ENCODE results near the gene MAPK13. TPM values are rescaled to one million over a fixed set of nuclear protein-coding genes. Genes with fewer than 3 reads are reported as not detected.

The MAPK13 gene
- total RNA-seq, 1 donor from 2014 or later: 70.6 TPM

GRCh38 chr6:36142971-36143838 lies 12.9 kb downstream of the MAPK13 start:
- peaks cover 11% of the 10 kb centered on the region for H3K36me3 ChIP-seq (ENCODE audit: control insufficient read depth, insufficient read depth, low read length)
- H3K4me3 ChIP-seq (ENCODE audit: low read depth, low read length): no peak overlapping the region
- DNase-seq (ENCODE audit: low read depth): no peak
- H3K27me3 ChIP-seq (ENCODE audit: control insufficient read depth, insufficient read depth, low read length): no peaks in the 10 kb centered on the region
- TF ChIP-seq, protein P1, sequence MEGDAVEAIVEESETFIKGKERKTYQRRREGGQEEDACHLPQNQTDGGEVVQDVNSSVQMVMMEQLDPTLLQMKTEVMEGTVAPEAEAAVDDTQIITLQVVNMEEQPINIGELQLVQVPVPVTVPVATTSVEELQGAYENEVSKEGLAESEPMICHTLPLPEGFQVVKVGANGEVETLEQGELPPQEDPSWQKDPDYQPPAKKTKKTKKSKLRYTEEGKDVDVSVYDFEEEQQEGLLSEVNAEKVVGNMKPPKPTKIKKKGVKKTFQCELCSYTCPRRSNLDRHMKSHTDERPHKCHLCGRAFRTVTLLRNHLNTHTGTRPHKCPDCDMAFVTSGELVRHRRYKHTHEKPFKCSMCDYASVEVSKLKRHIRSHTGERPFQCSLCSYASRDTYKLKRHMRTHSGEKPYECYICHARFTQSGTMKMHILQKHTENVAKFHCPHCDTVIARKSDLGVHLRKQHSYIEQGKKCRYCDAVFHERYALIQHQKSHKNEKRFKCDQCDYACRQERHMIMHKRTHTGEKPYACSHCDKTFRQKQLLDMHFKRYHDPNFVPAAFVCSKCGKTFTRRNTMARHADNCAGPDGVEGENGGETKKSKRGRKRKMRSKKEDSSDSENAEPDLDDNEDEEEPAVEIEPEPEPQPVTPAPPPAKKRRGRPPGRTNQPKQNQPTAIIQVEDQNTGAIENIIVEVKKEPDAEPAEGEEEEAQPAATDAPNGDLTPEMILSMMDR (IDR thresholded peaks at IDR 0.05; ENCODE audit: insufficient read depth, low read length, severe bottlenecking): no peak
- no peak for FAIRE-seq

DNA sequence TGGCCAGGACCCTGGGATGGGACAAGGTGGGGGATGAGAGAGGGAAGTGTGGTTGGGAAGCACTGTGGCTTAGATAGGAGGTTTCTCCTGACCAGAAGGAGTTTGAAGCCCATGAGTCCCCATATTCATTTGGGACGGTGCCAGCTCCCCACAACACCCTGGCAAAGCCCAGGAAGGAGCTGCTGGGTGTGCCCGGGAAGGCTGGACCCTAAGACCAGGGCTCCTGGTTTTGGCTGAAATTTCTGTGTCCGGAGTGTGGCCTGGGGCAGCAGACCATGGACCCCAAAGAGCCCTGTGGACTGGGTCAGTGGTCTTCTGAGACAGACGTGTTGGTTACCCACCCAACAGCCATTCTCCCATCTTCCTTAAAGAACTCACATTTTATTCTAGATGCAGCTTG lies 15.2 kb downstream of the MAPK13 start:
- Histone ChIP-seq H3K36me3 (ENCODE audit: control insufficient read depth, insufficient read depth, low read length) (no peaks in the 10 kb centered on the region), H3K27me3 (ENCODE audit: control insufficient read depth, insufficient read depth, low read length) (no peaks in the 10 kb centered on the region), H3K4me3 (ENCODE audit: low read depth, low read length) (no peak overlapping the region)
- DNase-seq (ENCODE audit: low read depth) (no peak), FAIRE-seq (peak; percentile 36)
- TF ChIP-seq, protein P1 (IDR thresholded peaks at IDR 0.05; ENCODE audit: insufficient read depth, low read length, severe bottlenecking): no peak

DNA sequence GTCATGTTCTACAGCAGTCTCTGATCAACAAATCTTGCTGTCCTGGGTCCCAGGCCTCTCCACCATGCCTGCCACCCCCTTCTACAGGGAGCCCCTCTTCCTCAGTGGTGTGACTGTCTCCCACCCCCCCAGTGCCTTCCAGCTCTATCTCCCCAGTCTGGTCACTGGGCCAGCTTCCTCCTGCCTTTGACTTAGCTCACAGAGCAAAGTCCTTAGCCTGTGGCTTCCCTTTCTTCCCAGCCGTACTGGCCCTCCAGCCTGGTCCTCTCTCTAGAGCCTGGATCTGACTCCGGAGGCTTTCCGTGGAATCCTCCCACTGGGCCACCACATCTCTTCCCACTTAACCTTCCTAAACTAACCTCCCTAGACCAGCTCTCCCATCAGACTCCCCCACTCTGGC lies 17.0 kb downstream of the MAPK13 start:
- Histone ChIP-seq H3K4me3 (ENCODE audit: low read depth, low read length) (no peak overlapping the region), H3K27me3 (ENCODE audit: control insufficient read depth, insufficient read depth, low read length) (no peaks in the 10 kb centered on the region), H3K36me3 (ENCODE audit: control insufficient read depth, insufficient read depth, low read length) (no peaks in the 10 kb centered on the region)
- DNase-seq (ENCODE audit: low read depth) (no peak), FAIRE-seq (peak; percentile 62)
- TF ChIP-seq, protein P1 (IDR thresholded peaks at IDR 0.05; ENCODE audit: insufficient read depth, low read length, severe bottlenecking): no peak

DNA sequence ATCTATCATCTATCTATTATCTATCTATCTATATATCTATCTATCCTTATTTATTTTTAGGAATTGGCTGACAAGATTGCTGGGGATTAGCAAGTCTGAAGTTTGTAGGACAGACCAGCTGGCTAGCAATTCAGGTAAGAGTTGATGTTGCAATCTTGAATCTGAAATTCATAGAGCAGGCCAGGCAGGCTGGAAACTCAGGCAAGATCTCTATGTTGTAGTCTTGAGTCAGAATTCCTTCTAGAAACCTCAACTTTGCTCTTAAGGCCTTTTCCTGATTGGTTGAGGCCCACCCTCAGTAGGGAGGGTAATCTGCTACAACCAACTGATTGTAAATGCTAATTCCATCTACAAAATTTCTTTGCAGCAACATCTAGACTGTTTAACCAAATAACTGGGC lies 19.2 kb downstream of the MAPK13 start:
- TF ChIP-seq, protein P1 (IDR thresholded peaks at IDR 0.05; ENCODE audit: insufficient read depth, low read length, severe bottlenecking): no peak
- no peak for FAIRE-seq
- Histone ChIP-seq H3K4me3 (ENCODE audit: low read depth, low read length) (no peak overlapping the region), H3K27me3 (ENCODE audit: control insufficient read depth, insufficient read depth, low read length) (no peaks in the 10 kb centered on the region), H3K36me3 (ENCODE audit: control insufficient read depth, insufficient read depth, low read length) (no peaks in the 10 kb centered on the region)
- DNase-seq (ENCODE audit: low read depth): peak; percentile 21

DNA sequence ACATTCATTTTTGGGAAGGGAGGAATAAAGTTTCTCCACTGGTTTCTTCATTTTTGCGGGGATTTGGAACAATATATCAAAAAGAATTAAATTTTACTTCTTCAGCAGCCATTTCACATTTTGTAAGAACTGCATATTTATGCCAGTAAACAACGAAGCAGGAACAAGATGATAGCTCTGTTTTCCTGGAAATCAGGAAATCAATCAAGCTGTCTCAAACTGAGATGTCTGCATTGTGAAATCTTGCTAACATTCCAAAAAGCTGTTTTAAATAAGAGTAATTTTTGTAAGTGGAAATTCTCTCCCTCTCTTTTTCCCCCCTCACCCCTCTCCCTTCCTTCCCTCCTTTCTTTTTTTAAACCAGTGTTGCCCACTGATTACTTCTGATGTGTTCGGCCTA lies 20.0 kb downstream of the MAPK13 start:
- DNase-seq (ENCODE audit: low read depth) (no peak), FAIRE-seq (no peak)
- Histone ChIP-seq H3K4me3 (ENCODE audit: low read depth, low read length) (no peak overlapping the region), H3K27me3 (ENCODE audit: control insufficient read depth, insufficient read depth, low read length) (no peaks in the 10 kb centered on the region), H3K36me3 (ENCODE audit: control insufficient read depth, insufficient read depth, low read length) (no peaks in the 10 kb centered on the region)
- TF ChIP-seq, protein P1 (IDR thresholded peaks at IDR 0.05; ENCODE audit: insufficient read depth, low read length, severe bottlenecking): no peak
